HG02763 (cell line): ENCODE measurements around the gene PRLR.
A peak's percentile ranks its signal among the peaks of the same experiment; 100 is the strongest.

Experiments used
- ATAC-seq: cut with Tn5 transposase; IDR thresholded peaks from one replicate; pipeline ENCODE4 v1.9.1; 2021; ENCODE audit warnings: mild to moderate bottlenecking, moderate library complexity; ENCODE audit not compliant: unreplicated experiment

The PRLR gene

DNA sequence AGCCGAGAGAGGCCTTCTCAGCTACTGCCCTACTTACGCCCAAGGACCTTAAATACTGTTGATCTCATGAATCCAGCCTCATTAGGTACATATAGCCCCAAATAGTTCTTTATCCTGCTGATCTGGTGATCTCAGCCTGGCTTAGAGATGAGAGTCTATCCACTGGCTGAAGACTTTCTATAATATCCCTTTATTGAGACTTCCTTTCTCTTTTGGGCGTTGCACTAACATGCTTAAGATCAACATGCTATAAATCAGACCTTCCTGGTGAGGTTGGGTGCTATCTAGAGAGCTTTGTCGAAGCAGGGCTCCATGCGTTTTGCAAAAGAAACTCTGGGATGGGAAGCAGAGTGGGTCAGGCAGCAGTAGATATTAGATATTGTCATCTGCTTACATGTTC, 138.6 kb downstream of the PRLR start:
- ATAC-seq = no peak

DNA sequence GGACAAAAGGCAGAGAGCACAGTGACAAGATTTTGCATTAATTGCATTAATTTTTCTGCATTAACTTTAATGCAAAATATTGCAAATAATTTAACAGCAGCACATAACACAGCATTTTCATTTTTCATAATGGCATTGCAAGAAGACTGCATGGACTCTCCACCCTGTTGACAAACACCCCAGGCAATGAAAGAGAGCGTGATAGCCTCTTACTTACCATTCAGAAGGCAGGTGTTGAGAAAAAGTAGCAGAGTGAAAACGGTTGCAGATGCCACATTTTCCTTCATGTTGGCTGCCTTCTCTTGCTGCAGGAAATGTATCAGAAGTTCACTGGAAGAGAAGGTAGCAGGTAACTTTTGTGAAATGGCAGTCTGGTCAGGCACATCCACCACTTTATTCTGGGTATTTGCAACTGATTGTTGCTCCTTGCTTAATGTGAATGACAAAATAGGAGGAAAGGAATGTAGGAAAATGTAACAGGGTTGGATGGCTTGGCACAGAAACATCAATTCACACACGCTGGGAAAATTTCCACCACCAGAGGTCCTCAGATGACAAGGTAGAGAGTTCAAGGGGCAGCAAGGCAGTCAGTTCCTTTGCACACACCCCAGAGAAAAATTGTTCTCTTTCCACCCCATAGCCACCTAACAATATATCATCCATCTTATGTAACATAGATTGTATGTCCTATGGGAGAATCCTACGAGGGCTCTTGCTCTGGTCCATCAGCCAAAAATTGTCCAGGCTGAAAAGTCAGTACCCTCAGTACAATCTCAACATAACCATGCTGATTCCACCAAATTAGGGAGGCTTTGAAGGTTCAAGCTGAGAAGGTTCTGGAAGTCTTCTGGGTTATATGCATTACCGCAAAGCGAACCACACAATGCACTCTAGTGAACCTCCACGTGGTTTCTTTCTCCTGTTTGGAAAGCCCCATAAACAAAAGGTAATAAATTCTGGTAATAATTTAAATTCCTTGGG, 140.7 kb downstream of the PRLR start:
- no peak for ATAC-seq

DNA sequence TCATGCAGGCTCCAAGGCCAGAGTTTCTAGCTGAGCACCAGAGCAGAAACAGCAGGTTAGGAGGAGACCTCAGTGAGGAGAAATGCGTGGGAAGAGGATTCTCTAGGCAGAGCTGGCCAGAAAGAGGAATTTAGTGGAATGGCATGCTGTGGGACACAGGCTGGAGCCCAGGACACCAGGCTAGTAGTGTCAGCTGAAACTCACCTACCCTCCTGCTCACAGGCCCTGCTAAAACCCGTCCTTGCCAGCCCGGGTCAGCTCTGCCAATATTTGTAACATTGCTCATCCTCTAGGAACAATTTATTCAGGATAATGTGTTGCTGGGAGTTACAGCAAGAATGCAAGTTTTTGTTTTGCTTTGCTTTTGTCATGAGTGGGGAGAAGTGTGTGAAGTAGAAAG, 142.3 kb downstream of the PRLR start:
- no peak for ATAC-seq

DNA sequence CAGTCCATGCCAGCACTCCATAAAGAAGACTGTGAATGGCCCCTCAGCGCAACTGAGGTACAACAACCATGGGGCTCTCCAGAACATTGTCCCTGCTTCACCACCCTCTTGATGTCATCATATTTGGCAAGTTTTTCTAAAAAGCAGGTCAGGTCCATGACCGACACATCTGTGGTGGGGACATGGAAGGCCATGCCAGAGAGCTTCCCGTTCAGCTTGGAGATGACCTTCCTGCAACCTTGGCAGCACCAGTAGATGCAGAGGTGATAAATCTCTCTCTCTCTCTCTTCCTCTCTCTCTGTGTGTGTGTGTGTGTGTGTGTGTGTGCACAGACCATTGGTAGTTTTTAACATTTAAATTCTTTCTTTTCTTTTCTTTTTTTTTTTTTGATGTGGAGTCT, 147.1 kb downstream of the PRLR start:
- ATAC-seq = no peak

DNA sequence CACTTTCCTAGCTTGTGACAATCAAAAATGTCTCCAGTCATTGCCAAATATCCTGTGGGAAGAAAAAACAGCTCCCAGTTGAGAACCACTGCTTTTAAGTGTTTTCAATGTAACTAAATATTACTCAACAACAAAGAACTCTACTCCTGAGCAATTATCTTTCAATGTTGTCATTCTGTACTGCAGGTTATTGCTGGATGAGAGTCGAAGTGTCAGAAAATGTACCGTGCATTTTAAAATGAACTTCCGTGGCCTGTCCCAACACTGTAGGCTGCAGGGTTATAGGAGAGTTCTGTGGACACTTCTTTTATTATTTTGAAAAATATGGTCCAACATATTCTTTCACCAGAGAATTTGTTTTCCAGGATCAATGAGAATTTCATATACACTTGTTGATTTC, 147.8 kb downstream of the PRLR start:
- no peak for ATAC-seq

DNA sequence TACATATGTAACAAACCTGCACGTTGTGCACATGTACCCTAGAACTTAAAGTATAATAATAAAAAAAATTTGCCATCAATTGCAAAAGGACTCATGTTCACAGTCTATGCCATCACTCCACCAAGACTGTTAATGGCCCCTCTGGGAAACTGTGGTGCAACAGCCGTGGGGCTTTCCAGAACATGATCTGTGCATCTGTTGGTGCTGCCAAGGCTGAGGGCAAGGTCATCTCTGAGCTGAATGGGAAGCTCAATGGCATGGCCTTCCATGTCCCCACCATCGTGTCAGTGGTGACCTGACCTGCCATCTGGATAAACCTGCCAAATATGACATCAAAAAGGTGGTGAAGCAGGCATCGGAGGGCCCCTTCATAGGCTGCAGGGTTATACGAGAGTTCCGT, 149.2 kb downstream of the PRLR start:
- no peak for ATAC-seq

DNA sequence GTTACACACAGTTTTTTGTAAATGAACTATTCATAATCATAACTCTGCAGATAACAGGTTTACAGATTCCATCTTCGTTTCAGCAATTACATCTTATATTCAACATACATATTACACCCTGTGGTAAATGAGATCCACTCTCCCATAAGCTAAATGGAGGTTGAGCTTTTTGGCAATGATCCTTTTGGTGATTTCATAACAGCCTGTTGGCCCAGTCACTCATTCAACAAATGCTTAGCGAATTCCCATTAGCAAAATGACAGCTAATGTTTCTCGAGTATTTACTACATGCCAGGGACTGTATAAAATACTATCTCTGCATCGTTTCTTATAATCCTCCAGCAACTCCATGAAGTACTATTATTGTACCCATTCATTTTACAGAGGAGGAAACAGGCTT, 157.1 kb downstream of the PRLR start:
- no peak for ATAC-seq

DNA sequence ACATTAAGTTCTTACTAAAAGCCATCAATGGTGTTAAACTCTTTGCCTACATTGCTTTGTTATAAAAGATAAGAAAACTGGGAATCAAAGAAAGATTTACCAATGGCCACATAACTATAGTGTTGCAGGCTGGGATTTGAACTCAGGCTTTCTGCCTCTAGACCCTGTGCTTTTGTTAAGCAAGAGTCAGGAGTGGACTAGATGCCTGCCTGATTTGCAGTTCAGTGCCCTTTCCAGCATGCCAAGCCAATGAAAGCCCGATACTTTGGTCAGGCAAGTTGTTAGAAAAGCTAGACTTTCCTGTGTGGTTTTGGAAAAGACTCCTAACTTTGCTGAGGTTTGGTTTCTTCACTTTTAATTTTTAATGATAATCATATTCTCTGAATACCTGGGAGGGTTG, 161.1 kb downstream of the PRLR start:
- no peak for ATAC-seq

DNA sequence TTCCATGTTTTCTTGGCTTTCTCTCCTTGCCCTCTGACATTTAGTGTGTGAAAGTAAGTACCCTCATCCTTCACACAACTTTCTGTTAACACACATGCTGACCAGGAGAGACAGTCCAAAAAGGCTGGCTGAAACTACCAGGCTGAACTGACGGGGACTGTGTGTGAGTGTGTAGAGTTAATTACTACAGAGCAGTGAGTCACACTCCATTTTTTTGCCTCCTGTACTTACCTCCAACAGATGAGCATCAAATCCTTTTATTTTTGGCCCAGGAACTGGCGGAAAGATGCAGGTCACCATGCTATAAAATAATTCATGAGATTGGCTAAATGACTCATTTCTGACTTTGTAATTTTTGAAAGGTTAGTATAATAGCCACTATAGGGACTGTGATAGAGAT, 162.3 kb downstream of the PRLR start:
- no peak for ATAC-seq

DNA sequence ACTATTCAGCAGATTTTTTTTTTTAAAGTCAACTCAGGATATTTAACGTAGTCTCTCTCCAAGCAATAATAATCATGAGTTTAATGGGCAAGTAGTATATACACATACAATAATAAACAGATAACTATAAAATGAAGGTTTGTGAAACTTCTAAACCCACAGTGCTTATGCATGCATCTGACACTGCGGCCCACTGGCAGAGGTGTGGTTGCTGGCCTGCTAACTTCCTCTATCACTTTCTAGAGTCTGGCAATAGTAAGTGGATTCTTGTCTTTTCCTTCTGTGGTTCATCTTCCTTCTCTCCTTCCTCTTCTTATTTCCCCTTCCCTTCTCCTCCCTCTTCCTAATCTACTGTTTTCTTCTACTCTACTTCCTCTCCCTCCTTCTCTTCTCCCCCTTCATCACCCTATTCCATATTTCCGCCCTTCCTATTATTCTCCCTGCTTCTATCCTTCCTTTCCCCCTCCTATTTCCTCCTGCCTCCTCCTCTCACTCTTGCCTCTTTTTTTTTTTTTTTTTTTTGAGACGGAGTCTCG, 164.0 kb downstream of the PRLR start:
- ATAC-seq = peak; percentile 86

DNA sequence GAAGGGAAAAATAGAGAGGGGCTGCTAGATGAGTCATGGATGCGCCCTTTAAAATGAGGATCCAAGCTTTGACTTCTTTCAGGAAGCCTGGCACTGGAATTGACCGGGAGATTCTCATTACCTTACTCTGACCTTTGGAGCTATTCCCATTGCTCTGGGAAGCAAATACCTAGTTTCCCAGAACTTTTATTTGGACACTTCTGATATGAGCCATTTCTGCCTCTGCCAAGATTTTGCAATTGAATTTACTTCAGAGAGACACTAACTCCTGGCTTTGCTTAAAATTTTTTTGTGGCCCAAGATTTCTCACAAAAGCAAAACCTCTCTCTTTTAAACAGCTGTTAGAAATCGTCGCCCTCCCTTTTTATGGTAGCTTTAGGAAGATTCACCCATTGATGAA, 166.9 kb downstream of the PRLR start:
- no peak for ATAC-seq

DNA sequence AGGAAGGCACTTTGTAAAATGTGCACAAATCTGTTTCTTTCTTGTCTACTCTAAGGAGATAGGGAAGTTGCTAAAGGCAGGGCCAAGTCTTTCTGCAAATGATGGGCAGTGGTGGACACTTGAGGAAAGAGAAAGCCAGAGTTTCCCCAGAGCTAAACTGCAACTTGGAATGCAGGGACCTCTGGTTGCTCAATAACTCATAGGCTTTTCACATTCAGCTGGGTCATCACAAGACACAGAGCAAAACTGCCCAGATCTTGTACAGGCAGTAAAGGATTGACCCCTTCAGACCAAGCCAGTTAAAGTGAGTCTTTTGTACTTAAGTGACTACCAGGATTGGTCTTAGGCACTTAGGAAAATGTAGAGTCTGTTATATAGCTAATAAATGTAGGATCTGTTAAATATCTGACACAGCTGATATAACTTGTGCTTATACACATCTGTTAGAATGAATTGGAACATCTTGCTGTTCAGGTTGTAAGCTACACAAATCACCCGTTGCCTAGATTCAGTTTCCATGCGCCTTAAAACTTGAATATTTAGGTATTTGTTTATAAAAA, 169.0 kb downstream of the PRLR start:
- ATAC-seq = no peak

DNA sequence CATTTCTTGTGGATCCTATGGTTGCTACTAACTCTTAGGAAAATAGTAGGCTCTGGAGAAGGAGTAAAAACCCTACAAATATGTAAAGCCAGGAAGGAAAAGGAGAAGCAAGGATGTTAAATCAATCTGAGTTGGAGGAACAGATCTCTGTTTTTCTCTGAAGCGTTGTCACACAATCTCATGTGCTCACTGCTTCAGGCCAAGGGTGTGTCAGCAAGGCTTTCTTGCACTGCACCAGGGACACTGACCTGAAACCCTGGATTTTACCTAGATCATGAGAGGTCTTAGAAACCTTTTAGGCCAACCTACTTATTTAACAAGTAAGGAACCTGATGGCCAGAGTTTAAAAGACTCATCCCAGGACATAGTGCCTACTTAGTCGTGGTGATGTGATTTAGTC, 170.1 kb downstream of the PRLR start:
- no peak for ATAC-seq

DNA sequence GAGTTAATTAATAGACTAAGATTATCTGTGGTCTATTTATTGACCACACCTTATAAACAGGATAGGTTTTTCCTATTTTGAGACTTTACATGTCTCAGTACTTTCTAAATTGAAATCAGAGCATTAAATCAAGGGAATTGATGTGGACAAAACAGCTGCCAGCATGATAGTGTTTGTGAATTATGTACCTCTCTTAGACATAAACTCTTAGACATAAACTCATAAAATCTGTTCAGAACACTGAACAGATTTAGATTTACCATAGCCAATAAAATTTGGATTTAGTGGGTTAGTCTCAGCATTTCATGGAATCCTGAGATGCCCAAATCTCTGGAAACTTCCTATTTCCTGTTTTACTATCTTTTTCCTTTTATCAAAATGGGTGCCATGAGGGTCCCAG, 171.0 kb downstream of the PRLR start:
- no peak for ATAC-seq

DNA sequence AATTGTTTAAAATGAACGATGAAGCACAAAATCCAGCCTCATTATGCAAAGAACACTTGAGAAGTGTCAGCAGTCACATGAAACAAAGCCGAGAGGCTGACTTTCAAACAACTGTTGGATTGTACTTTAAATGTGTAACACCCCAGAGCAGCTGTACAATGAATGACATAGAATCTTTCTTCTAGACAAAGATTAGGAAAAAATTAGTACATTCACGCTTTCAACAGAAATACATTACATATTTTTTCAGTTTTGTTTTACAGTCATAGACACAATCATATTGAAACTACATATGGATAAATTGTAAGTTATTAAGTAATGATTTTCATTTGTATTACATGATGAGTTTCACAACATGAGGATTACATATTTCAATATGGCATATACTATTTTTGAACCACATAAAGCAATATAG, 171.9 kb downstream of the PRLR start:
- ATAC-seq = peak; percentile 71

DNA sequence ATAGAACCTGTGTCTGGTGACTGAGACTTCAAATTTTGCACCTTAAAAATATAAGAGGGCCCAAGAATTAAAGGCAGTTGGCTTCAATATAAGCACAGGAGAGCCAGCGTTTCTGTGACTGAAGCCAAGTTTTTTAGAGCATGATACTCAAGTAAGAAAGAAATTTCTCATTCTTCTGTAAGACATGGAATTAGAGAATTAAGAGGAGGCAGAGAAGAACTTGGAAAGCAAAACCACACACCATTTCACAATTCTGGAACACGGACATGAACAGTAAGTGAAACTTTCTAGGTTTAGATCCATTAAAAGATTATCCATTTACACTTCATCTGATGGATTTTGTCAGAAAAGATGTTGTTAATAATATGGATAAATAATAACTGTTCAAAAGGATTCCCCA, 173.6 kb downstream of the PRLR start:
- ATAC-seq = no peak

DNA sequence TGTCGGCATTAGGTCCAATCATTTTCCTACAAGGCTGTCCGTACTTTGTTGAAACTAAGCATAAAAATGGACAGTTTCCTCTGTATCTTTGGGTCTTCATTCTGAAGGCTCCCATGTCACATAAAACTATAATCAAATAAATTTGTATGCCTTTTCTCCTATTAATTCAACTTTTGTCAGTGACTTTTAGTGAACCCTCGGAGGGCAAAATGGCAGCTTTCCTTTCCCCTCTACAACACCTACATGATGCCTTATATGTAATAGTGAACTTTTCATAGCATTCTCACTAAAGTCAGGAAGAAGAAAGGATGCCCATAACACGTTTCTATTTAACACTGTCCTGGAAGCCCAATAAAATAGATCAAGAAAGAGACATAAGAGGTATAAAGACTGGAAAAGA, 177.4 kb downstream of the PRLR start:
- ATAC-seq = no peak

DNA sequence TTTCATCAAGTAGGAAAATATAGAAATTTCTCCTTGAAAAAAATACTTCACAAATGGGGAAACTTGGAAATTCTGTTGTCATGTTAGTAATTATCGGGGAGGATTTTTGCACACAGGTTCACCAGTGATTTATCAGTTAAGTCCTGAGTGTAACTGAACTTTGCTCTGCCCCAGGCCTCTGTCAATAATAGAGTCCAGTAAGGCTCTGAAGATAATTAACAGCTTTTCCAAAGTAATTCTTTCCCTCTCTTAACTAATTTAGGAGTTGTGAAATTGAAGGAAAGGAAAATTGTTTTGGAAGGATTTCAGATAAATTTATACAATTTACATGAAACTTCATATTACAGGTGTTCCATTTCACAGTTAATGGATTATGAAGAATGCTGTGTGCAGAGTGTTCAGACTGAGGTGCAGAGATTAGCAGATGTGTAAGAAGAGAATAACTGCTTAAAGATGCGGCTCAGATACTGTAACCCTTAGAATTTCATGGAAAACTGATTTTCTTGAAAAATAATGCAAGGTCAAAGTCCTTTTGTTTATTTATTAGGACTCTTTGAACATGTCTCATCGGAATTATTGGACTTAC, 179.7 kb downstream of the PRLR start:
- no peak for ATAC-seq

DNA sequence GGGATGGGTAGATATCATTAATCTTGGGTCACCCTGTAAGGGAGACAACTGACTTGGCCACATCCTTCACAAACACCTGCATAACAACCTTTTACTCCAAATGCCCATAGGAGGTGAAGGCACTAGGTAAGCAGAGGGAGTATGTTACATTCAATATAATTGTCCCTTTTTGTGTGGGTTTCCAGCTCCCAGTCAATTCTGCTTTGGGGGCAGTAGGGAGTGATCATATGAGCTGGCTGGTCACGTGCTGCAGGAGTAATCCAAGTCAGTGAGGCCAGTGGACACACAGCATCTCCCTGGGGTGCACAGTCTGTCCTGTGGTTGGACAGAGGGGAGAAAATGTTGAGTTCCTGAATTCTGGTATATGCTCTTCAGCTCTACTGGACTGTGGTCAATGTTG, 181.4 kb downstream of the PRLR start:
- no peak for ATAC-seq

DNA sequence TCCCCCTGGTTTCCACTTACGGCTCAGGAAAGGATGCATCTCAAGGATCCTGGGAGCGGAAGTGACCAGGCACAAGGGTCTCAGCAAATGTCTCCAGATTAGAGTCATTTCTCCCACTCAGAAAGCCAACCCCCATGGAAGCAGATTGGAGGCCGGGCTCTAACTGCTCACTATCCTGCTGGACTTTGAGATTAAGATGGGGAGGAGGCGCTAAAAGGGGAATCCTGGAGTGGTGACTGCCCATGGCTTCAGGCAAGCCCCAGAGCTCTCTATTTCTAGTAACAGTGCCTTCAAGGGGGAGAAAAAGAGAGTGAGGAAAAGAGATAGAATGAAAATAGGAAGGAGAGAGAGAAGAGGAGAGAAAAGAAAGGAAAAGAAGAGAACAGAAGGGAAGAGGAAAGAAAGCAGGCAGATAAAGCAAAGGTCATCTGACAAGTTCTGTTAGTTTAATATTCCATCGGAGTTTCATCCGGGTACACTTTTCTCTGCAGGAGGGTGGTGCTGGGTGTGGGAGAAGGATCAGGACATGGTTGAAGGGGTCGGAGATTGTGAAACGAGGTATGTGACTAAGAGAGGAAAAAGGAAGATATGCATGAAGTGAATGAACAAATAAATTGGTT, 182.4 kb downstream of the PRLR start, which contains the start of gene AGXT2:
Gene AGXT2, minus strand, starts transcription at position 165 of the 620 bp plus-strand sequence. Its CDS starts 57 bp downstream, at position 108.
- no peak for ATAC-seq

DNA sequence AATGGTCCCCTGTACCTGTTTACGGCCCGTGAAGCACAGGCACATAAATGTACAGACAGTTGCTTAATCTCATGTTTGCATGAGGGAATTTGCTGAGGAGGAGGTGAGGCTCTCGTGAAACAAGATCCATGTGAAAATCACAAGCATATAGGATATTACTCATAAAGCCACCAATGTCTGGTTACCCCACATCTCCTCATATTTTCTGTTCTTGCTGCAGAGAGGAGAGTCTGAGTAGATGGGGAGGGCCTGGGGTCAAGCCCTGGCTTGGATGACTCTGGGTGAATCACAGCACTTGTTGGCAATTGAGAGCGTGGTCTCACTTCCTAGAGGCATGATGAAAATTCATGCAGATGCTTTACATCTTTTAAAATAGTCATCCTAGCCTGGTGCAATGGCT, 183.5 kb downstream of the PRLR start:
- ATAC-seq = no peak
